GM21367 (cell line): Measurements from ENCODE around the gene SPEG.
"Not testable (repeated sequence)": the region's sequence is repeated elsewhere in the genome, so short reads cannot be mapped to it uniquely, and the experiment has no call there.

Source experiments
- ATAC-seq: cut with Tn5 transposase; IDR thresholded peaks from one replicate; pipeline ENCODE4 v1.9.1; 2021; ENCODE audit not compliant: unreplicated experiment

The SPEG gene

DNA sequence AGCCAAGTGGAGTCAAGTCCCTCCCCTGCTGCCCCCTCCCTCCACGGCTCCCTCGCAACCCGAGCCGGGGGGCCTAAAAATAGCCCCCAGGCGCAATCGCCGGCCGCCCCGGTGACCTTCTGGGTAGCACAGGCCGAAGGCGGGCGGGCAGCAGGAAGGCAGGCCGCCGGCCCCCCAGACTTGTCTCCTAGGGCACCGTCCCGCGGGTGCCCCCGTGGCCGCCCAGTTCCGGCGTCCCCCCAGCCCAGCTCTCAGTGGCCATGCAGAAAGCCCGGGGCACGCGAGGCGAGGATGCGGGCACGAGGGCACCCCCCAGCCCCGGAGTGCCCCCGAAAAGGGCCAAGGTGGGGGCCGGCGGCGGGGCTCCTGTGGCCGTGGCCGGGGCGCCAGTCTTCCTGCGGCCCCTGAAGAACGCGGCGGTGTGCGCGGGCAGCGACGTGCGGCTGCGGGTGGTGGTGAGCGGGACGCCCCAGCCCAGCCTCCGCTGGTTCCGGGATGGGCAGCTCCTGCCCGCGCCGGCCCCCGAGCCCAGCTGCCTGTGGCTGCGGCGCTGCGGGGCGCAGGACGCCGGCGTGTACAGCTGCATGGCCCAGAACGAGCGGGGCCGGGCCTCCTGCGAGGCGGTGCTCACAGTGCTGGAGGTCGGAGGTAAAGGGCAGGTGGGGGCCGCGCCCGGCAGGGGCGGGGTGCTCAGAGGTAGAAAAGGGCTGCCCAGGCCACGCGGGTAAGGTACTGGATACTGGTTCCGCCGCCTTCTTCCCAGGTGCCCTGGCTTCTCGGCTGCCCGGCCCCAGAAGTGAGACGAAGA, at the start of gene SPEG:
Gene SPEG, plus strand, starts transcription at position 126 of the 808 bp plus-strand sequence. Its CDS starts 135 bp downstream, at position 261.
- ATAC-seq, result no peak

DNA sequence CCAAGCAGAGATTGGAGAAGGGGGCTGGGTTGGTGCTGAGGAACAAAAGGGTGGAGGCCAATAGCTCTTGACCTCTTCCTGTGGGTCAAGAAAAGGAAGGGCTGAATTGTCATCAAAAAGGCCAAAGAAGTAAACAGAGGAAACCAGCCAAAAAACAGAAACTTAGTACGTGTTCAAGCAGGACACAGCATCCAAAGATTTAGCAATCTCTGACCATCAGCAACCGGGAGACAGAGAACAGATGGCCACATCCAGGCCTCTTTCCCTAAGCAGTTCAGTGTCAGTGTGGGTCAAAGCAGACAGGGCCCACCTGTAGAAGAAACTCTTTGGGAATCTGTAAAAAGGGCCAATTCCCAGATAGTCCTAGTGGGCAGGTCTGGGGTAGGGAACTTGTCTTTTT, 49.8 kb upstream of the SPEG start:
- ATAC-seq, result no peak

DNA sequence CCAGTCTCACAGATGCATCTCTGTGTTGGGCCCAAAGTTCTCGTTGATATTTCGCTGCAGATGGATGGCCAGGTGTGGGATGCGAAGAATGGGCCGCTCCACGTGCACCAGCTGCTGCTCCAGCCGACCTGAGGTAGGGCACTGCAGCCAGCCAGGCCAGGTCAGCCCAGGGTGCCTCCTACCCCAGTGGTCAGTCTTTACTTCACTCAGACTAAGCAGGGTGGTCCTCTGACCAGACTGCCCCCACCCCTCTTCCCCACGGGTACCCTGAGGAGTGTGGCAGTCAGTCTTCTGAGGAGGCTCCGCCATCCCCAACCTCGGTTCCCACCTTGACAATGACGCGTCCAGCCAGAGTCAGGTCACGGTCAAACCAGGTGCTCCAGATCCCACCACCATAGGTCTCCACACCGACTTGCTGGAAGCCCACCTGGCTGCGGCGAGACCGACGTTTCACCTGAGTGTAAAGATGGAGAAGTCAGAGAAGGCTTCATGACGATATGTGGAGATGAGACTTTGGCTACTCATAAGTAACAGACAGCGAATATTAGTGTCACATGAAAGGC, 48.6 kb upstream of the SPEG start:
- ATAC-seq, result no peak

DNA sequence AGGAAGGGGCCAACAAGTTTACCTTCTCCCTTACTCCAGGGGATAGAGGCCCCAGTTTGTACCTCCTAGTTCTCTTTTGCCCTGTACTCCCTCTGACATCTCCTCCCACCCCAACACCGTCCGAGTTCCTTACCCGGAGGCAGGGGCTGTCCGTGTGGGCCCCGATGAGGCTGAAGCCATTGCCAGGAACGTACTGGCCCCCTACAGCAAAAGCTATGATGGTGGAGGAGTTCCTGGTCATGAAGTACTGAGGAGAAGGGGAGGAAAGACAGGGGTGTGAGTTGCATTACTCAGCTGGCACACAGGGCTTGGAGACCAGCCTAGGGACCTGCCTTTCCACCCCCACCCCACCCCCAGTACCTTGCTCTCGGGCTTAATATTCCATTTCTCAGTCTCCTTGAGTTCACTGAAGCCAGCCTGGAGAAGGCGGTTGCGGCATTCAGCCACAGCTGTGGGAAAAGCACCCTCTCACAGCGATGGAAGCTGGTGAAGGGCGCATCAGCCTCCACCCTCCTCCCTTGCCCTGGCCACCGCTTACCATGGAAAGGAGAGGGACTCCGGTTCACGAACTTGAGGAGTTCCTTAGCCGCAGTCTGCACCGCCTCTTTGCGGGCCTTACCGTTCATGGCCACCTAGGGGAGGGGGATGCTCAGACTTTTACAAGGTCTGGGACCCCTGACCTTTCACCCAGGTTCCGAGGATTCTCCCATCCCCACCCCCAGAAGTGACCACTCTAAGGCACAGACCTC, 47.9 kb upstream of the SPEG start:
- no peak for ATAC-seq

DNA sequence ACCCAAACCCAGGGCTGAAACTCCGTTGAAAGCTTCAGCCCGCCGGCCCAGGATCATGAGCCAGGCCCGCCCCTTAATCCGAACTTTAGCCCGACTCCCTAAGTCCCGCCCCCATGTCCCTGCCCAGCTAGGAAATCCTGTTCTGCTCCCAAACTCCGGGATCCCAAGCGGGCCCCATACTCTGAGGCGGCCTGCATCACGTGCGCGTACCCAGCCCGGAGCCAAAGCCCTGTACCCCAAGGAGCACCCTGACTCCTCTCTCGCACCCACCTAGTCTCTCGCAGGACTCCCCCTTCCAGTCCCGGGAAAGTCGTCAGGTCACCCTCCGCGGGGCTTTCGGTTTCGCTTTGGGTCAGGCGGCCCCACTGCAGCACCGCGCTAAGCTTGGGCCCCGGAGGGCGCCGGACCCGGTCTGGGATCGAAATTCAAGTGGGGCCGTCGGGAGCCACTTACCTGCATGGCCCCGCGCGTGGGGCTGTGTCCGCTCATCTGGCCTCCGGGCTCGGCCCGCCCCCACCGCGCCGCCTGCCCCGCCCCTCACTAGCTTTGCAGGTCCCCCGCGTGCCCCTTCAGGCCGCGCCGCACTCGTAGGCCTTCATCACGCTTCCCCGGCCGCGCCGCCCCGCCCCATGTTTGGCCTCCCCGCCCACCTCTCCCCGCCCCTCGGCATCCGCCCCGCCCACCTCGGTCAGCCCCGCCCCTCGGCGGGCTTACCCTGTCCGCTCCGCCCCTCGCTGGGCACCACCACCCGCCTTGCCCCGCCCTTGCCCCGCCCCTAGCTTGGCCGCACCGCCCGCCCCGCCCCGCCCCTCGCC, 47.1 kb upstream of the SPEG start, which contains the start of gene DNPEP:
Gene DNPEP, minus strand, starts transcription at position 607 of the 815 bp plus-strand sequence. Its CDS starts 118 bp downstream, at position 489.
- peak; percentile 57 for ATAC-seq

DNA sequence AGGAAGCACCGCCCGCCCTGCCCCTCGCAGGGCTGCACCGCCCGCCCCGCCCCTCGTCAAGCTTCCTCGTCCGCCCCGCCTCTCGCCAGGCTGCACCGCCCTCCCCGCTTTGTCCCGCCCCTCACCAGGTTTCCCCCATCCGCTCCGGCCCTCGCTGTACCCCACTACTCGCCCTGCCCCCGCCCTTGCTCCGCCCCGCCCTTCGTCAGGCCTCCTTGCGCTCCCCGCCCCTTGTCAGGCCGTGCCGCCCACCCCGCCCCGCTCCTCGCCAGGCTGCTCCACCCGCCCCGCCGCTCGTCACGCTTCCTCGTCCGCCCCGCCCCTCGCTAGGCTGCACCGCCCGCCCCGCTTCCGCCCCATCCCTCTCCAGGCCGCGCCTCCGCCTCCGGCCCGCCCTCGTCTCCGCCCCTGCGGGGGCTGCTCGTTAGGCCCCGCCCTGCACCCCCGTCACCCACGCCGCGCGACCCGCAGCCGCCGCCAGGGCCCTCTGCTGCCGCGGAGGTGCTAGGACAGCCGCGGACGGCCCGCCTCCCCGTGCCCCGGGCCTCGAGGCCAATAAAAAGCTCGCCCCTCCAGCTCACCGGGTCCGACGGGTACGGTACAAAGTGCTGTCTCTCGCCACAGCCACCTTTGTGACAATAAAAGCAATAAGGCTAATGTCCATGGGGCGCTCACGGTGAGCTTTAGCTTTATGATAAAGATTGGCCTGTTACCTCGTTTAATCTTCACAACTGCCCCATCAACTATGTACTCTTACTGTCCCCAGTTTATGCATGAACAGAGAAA, 46.3 kb upstream of the SPEG start:
- ATAC-seq, result peak; percentile 74

DNA sequence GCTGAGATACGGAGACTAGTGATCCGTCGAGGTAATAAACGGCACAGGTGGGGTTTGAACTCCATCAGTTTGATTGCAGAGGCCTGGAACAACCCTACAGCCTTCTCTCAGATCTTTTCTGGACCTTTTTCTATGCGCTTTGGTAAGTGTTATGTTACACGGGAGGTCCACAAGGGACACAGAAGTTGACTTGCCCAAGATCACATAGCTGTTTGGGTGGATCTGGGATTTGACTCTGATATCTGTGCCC, 45.8 kb upstream of the SPEG start:
- no peak for ATAC-seq

DNA sequence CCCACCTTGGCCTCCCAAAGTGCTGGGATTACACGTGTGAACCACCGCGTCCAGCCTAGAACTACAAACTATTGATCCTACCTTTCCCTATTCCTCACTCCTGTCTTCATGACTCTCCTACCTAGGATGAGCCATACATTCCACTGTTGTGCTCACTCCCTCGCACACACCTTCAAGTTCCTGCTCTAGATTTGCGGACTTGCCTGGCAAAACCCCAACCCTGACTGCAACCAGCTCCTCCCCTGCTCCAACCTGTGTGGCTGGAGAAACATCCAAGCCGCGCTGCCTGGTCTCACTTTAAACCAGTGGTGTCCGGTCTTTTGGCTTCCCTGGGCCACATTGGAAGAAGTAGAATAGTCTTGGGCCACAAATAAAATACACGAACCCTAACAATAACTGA, 41.9 kb upstream of the SPEG start:
- ATAC-seq, result no peak

DNA sequence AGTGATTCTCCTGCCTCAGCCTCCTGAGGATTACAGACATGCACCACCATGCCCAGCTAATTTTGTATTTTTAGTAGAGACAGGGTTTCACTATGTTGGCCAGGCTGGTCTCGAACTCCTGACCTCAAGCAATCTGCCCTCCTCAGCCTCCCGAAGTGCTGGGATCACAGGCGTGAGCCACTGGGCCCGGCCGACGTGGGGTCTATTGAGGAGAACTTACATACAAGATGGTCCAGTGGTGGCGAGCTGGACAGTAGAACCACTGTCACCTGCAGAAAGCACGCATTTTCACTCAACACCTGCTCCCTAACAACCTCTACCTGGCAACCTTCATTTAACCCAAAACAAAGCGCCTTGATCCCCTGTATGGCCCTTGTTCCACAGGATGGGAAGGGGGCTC, 39.6 kb upstream of the SPEG start:
- ATAC-seq, result not testable (repeated sequence)

DNA sequence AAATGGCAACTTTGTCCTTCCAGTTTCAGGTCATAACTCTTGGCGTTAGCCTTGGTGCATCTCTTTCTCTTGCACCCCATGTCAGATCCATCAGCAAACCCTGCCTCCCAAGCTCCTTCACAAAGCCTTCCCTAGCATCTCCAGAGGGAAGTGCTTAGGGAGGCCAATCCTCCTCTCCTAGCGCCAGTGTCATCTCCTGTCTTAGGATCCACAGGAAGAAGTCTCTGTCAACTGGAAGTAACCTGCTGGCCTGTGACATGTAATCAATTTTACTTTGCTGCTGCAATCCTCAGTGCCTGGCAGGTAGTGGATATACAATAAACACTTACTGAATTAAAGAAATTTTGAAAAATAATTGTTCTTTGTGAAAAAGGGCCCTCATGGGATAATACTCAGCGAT, 39.0 kb upstream of the SPEG start:
- ATAC-seq, result no peak

DNA sequence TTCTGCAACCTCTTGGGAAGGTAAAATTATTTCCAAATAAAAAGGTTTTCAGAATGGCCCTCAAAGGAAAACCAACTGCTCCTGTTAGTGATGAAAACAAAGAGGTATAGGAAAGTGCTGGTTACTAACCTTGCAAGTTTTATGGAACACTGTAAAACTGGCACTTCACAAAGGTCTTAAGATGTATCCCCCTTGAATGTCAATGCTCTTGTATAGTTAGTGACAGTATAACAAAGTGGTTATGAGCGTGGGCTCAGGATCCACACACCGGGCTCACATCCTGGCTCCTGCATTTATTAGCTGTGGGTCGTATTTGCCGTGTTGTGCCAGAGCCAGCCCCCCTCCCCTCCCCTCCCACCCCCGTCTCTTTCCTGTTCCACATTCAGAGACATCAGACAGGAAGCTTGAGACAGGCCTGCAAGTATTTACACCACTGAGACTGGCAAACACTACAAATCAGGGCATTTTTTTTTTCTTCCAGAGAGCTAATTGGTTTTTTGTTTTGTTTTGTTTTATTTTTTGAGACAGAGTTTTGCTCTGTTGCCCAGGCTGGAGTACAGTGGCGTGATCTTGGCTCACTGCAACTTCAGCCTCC, 37.7 kb upstream of the SPEG start:
- no peak for ATAC-seq

DNA sequence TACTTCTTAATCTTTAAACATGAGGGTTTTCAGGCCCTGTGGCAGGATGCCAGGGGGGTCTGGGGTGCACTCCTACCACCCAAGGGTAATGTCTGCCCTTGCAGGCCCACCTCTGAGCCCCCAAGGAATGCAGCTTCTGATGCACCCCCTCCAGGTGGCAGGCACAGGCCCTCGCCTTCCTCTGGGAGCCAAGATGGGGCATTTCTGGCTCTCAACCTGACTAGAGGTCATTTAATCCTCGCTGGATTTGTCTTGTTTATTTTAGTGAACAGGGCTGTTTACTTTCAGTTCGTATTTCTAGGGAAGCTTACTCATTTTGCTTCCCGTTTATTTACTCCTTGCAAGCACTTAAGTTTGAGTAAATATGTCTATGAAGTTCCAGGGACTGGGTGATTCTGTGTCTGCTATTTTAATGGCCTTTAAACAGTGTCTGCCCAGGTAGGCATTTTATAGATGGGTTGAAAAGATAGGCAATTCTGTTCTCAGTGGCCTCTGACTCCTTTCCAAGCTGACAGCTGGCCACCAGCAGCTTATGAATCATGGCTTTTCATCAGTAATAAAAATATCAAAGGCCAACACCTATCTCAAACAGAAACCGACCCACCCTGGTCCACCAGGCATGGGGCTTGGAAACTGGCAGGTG, 35.8 kb upstream of the SPEG start:
- ATAC-seq, result no peak

DNA sequence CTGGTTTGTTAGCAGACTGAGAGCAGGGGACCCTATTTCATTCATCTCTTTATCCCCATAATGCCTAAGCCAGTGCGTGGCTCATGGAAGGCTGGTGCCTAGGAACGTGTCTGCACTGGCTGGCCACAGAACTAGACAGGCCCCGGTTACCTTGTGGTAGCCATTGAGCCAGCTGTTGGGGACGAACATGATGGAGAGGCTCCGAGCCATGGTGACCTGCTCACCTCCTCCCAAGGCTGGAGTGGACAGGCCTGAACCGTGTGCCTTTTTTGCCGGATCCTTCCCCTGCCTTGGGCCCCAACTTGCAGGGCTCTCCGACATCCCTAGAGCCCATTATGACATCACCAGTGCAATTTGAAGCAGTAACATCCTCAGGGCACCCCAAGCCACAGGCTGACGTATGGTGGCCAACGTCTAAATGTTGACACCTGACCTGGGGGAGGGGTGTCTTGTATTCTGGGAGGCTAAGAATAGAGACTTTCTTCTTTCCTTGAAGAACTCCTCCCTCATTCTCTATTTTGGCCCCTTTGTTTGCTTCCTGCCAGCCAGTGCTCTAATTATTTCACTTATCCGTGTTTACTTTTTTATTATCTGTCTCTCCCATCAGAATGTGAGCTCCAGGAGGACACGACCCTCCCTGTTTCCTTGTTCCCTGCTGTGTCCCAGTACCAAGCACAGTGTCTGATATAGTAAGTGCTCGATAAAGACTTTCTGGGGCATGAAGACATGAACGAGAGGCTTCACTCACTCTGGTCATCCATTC, 34.7 kb upstream of the SPEG start:
- no peak for ATAC-seq

DNA sequence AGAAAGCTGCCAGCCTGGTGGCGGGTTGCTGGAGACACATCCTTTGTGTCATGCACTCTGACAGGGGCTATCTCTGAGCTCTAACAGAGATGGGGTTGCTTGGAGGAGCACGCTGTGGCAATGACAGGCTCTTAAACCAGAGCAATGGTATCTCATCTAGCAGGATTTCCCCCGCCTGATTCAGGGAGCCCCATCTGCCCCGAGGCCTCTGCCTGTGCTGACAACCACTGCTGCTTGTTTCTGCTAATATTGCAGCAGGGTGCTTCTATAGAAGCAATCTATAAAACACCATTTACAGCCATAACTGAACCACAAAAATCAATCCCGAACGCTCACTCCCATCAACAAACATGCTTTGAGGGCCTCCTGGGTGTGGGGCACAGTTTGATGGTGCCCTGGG, 34.1 kb upstream of the SPEG start:
- no peak for ATAC-seq

DNA sequence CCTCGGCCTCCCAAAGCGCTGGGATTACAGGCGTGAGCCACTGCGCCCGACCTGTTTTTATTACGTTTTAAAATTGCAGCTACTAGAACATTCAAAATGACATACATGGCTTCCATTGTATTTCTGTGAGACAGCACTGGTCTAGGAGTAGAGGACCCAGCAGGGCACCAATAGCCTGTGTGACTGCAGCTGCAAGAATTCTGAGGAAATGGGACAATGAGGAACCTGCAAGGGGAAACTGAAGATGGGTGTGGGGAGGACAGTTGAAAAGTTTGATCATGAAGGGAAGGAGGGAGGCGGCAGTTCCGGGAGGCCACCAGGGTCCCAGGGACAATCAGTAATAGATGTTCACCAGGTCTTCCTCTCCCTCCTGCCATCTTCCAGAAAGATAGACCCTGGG, 33.0 kb upstream of the SPEG start:
- ATAC-seq, result no peak

DNA sequence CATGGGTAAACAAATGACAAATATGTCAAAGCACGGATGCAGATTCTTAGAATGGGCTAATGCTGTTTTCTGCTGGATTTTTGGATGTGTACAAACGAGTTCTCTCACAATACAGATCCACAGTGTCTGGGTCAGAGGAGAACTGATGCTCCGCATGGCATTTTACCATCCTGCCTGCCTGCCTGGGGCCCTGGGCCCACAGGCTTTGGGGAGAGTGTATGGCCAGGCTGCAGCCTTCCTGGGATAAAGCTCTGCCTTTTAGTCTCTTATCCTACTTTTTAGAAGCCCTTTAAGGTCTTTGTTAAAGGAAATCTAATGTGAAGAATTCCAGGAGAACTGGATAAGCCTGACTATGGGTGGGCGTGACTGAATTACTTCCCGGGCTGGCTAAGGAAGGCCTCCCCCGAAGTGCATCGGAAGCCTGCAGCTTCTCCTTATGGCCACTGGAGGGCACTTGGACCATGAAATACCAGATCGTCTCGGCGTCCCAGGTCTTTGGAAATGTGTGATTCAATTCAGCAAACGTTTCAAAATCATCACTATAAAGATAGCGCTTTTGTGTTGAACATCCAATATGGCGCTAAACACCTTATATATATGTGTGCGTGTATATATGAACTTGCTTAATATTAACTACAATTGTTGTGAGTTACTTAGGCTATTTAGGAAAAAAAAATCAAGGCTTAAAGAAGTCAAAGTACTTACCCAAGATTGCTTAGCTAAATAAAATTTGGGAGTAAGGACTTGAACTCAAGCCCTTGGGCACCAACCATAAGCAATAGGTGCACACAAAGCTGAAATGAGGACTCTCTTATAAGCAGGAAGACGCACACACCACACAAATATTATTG, 31.8 kb upstream of the SPEG start:
- peak; percentile 83 for ATAC-seq

DNA sequence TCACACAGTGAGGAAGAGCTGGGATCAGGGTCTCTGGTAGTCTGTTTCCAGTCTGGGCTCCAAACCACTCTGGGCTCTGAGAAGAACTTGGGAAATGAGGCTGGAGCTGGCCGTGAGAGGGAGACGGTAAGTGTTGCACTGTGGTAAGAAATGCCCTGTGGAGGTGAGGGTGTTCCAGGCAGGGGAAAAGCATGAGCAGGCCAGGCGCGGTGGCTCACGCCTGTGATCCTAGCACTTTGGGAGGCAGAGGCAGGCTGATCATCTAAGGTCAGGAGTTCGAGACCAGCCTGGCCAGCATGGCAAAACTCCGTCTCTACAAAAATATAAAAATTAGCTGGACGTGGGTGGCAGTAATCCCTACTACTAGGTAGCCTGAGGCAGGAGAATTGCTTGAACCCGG, 30.8 kb upstream of the SPEG start:
- ATAC-seq, result no peak

DNA sequence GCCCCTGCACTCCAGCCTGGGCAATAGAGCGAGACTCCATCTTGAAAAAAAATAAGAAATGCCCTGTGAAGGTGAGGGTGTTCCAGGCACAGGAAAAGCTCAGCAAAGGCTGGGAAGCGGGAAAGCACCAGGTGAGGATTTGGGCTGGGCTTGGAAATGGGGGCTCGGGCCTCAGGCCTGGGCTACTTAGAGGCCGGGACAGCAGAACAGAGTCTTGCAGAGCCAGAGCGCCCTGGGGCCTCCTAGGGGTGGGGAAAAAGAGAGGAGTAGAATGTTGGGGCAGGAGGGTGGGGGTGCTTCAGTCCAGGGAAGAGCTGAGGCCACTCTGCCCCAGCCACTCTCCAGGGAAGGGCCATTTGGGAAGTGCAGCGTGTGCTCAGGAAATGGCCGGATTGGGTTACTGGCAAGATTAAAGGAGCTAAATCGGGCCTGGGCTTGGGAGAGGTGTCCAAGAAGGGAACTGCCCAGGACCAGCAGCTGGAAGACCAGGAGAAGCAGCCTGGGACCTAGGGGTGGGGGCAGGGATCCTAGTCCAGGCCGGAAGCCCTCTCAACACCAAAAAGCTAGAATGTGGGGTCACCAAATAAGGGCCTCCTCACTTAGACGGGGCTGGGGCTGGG, 30.2 kb upstream of the SPEG start:
- ATAC-seq, result no peak
